ENCODE results near the gene CCDC102A.

Gene CCDC102A

GRCh38 chr16:57469046-57469445 lies 67.3 kb downstream of the CCDC102A start:
- Mint-ChIP-seq H3K27me3 (ENCODE audit: low read depth) (no peaks in the 10 kb centered on the region), H3K9me3 (no peaks in the 10 kb centered on the region), H3K4me1 (peaks cover 9% of the 10 kb centered on the region), H3K4me3 (no peak overlapping the region), H3K36me3 (ENCODE audit: low read depth) (peaks cover 73% of the 10 kb centered on the region), H3K27ac (peak overlapping the region in 1 of 3 experiments; percentile 35)
- TF ChIP-seq CTCF (IDR thresholded peaks at IDR 0.05; ENCODE audit: unreplicated experiment in 3 of 3): no peak

GRCh38 chr16:57468346-57468745 lies 68.0 kb downstream of the CCDC102A start:
- TF ChIP-seq CTCF (IDR thresholded peaks at IDR 0.05; ENCODE audit: unreplicated experiment in 3 of 3): no peak
- H3K27ac Mint-ChIP-seq: peak overlapping the region in 2 of 3 experiments; percentile 35 to 39
- peaks cover 75% of the 10 kb centered on the region for H3K36me3 Mint-ChIP-seq (ENCODE audit: low read depth)
- H3K4me1 Mint-ChIP-seq: peaks cover 11% of the 10 kb centered on the region
- H3K9me3 Mint-ChIP-seq: no peaks in the 10 kb centered on the region
- H3K27me3 Mint-ChIP-seq (ENCODE audit: low read depth): no peaks in the 10 kb centered on the region
- H3K4me3 Mint-ChIP-seq: no peak overlapping the region

- Mint-ChIP-seq H3K36me3 (ENCODE audit: low read depth) (peaks cover 67% of the 10 kb centered on the region), H3K27ac (no peak overlapping the region)
Measured at GRCh38 chr16:57464523-57464922, 71.8 kb downstream of the CCDC102A start.

DNA sequence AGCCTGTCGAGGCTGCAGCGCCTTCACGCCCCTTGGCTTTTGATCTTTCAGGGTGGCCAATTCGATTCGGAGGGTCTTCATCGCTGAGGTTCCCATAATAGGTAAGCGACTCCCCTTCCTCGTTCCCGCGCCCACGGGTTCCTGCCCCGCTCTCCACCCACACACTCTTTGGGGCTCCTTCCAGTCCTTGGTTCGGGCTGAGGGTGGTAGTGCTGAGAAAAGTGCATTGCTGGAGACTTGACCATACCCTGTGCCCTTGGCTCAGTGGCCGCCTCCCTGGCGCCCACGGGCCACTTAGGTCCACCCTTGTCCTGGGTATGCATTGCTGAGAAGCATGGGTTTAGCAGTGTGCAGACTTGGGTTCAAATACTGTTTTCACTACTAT lies 73.4 kb downstream of the CCDC102A start:
- H3K27ac Mint-ChIP-seq: peak overlapping the region; percentile 84 to 98 (median 86)
- TF ChIP-seq CTCF (IDR thresholded peaks at IDR 0.05; ENCODE audit: unreplicated experiment in 3 of 3): no peak
- H3K4me1 Mint-ChIP-seq: peaks cover 9% of the 10 kb centered on the region
- peak overlapping the region; percentile 99 to 100 (median 100) for H3K4me3 Mint-ChIP-seq
- H3K36me3 Mint-ChIP-seq (ENCODE audit: low read depth): peaks cover 54% of the 10 kb centered on the region
- no peaks in the 10 kb centered on the region for H3K27me3 Mint-ChIP-seq (ENCODE audit: low read depth)
- H3K9me3 Mint-ChIP-seq: no peaks in the 10 kb centered on the region

More at GRCh38 chr16:57464523-57464922, 71.8 kb downstream of the CCDC102A start:
- Mint-ChIP-seq H3K4me3 (peak overlapping the region; percentile 24 to 100 (median 100)), H3K27me3 (ENCODE audit: low read depth) (no peaks in the 10 kb centered on the region), H3K9me3 (no peaks in the 10 kb centered on the region), H3K4me1 (peaks cover 9% of the 10 kb centered on the region)
- TF ChIP-seq CTCF (IDR thresholded peaks at IDR 0.05; ENCODE audit: unreplicated experiment in 3 of 3): no peak

DNA sequence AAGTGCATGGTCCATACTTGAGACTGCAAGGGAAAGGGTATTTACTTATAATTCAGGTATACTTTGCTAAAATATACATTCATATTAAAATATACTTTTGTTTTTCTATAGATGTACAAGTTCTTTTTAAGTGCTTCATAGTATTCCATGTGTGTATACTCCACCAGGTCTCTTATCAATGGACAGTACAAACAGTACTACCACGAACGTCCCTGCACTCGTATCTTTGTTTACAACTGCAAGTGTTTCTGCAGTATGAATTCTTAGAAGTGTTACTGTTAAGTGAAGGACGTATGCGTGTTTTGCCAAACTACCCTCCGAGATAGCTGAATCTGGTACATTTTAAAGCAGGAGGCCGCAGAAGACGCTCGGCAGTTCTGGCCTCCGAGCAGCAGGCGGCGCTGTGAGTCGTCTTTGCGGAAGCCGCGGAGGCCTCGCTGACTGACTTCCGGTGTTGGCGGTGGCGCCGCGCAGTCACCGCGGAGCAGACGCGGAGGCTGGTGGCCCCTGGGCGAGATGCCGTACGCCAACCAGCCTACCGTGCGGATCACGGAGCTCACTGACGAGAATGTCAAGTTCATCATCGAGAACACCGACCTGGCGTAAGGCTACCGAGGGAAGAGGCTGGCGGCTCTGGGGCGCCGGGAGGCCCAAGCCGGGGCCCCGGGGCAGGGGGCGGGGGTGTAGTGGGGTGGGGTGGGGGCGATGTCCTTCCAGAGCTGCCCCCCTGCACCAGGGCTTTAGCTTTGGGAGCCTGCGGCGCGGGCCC lies 74.0 kb downstream of the CCDC102A start, which contains the start of gene POLR2C:
POLR2C (plus strand) TSS at position 471 of the 769 bp plus-strand sequence; CDS start at position 517, 46 bp downstream.
- Mint-ChIP-seq H3K9me3 (no peaks in the 10 kb centered on the region), H3K27me3 (ENCODE audit: low read depth) (no peaks in the 10 kb centered on the region), H3K4me3 (peak within 1 kb of the TSS; percentile 99 to 100 (median 100)), H3K4me1 (peaks cover 9% of the 10 kb centered on the region), H3K36me3 (ENCODE audit: low read depth) (peaks cover 49% of the 10 kb centered on the region), H3K27ac (peak within 1 kb of the TSS; percentile 84 to 98 (median 86))
- peak; percentile 98 for TF ChIP-seq CTCF (IDR thresholded peaks at IDR 0.05; ENCODE audit: unreplicated experiment in 3 of 3)

All from nephron (organoid).